Measurements from ENCODE around the gene APOBEC3A.
A peak's percentile ranks its signal among the peaks of the same experiment; 100 is the strongest.
"Not testable (repeated sequence)": the region's sequence is repeated elsewhere in the genome, so short reads cannot be mapped to it uniquely, and the experiment has no call there.

The APOBEC3A gene

GRCh38 chr22:38956551-38956950 is 858 bp upstream of the APOBEC3A start:
- Histone ChIP-seq H3K9me3 (ENCODE audit: control insufficient read depth in 1 of 2, low read length in 2 of 2) (no peaks in the 10 kb centered on the region), H3K27me3 (ENCODE audit: control insufficient read depth in 1 of 2, insufficient read depth in 2 of 2, low read length in 2 of 2) (no peaks in the 10 kb centered on the region), H3K4me3 (ENCODE audit: low read depth in 1 of 2, low read length in 2 of 2) (no peak overlapping the region), H3K36me3 (ENCODE audit: control insufficient read depth in 1 of 2, insufficient read depth in 2 of 2, low read length in 2 of 2) (no peaks in the 10 kb centered on the region), H3K9ac (ENCODE audit: low read depth in 1 of 2, low read length in 2 of 2) (no peak overlapping the region), H3K4me1 (ENCODE audit: control insufficient read depth in 1 of 2, insufficient read depth in 2 of 2, low read length in 2 of 2) (peaks cover 16 to 27% of the 10 kb centered on the region in 2 donors), H3K27ac (ENCODE audit: low read depth, low read length) (no peak overlapping the region)

- Histone ChIP-seq H3K27ac (ENCODE audit: low read depth, low read length) (no peak overlapping the region), H3K4me3 (ENCODE audit: low read depth in 1 of 2, low read length in 2 of 2) (no peak overlapping the region)
These were observed 620 bp downstream of the APOBEC3A start for GRCh38 chr22:38957808-38958650.

GRCh38 chr22:38958651-38958943 is 1.2 kb downstream of the APOBEC3A start:
- peaks cover 12 to 15% of the 10 kb centered on the region in 2 donors for H3K4me1 ChIP-seq (ENCODE audit: control insufficient read depth in 1 of 2, insufficient read depth in 2 of 2, low read length in 2 of 2)
- H3K27me3 ChIP-seq (ENCODE audit: control insufficient read depth in 1 of 2, insufficient read depth in 2 of 2, low read length in 2 of 2); H3K4me3 ChIP-seq (ENCODE audit: low read depth in 1 of 2, low read length in 2 of 2); H3K9ac ChIP-seq (ENCODE audit: low read depth in 1 of 2, low read length in 2 of 2); H3K27ac ChIP-seq (ENCODE audit: low read depth, low read length); H3K9me3 ChIP-seq (ENCODE audit: control insufficient read depth in 1 of 2, low read length in 2 of 2); H3K36me3 ChIP-seq (ENCODE audit: control insufficient read depth in 1 of 2, insufficient read depth in 2 of 2, low read length in 2 of 2): not testable (repeated sequence)

More at GRCh38 chr22:38957808-38958650, 620 bp downstream of the APOBEC3A start:
- Histone ChIP-seq H3K27me3 (ENCODE audit: control insufficient read depth in 1 of 2, insufficient read depth in 2 of 2, low read length in 2 of 2) (no peaks in the 10 kb centered on the region), H3K4me1 (ENCODE audit: control insufficient read depth in 1 of 2, insufficient read depth in 2 of 2, low read length in 2 of 2) (peaks cover 16% of the 10 kb centered on the region in 2 donors), H3K9ac (ENCODE audit: low read depth in 1 of 2, low read length in 2 of 2) (no peak overlapping the region), H3K36me3 (ENCODE audit: control insufficient read depth in 1 of 2, insufficient read depth in 2 of 2, low read length in 2 of 2) (no peaks in the 10 kb centered on the region), H3K9me3 (ENCODE audit: control insufficient read depth in 1 of 2, low read length in 2 of 2) (no peaks in the 10 kb centered on the region)

GRCh38 chr22:38959590-38959989 is 2.2 kb downstream of the APOBEC3A start:
- Histone ChIP-seq H3K36me3 (ENCODE audit: control insufficient read depth in 1 of 2, insufficient read depth in 2 of 2, low read length in 2 of 2) (no peaks in the 10 kb centered on the region), H3K4me3 (ENCODE audit: low read depth in 1 of 2, low read length in 2 of 2) (no peak overlapping the region), H3K4me1 (ENCODE audit: control insufficient read depth in 1 of 2, insufficient read depth in 2 of 2, low read length in 2 of 2) (peaks cover 12 to 17% of the 10 kb centered on the region in 2 donors), H3K27ac (ENCODE audit: low read depth, low read length) (no peak overlapping the region), H3K9ac (ENCODE audit: low read depth in 1 of 2, low read length in 2 of 2) (no peak overlapping the region), H3K9me3 (ENCODE audit: control insufficient read depth in 1 of 2, low read length in 2 of 2) (no peaks in the 10 kb centered on the region), H3K27me3 (ENCODE audit: control insufficient read depth in 1 of 2, insufficient read depth in 2 of 2, low read length in 2 of 2) (no peaks in the 10 kb centered on the region)

GRCh38 chr22:38960673-38961072 is 3.3 kb downstream of the APOBEC3A start:
- H3K4me1 ChIP-seq (ENCODE audit: control insufficient read depth in 1 of 2, insufficient read depth in 2 of 2, low read length in 2 of 2) = peaks cover 18 to 24% of the 10 kb centered on the region in 2 donors
- not testable (repeated sequence) for H3K36me3 ChIP-seq (ENCODE audit: control insufficient read depth in 1 of 2, insufficient read depth in 2 of 2, low read length in 2 of 2); H3K9me3 ChIP-seq (ENCODE audit: control insufficient read depth in 1 of 2, low read length in 2 of 2)

GRCh38 chr22:38963291-38963738 is 5.9 kb downstream of the APOBEC3A start:
- not testable (repeated sequence) for H3K36me3 ChIP-seq (ENCODE audit: control insufficient read depth in 1 of 2, insufficient read depth in 2 of 2, low read length in 2 of 2); H3K9ac ChIP-seq (ENCODE audit: low read depth in 1 of 2, low read length in 2 of 2); H3K4me3 ChIP-seq (ENCODE audit: low read depth in 1 of 2, low read length in 2 of 2); H3K9me3 ChIP-seq (ENCODE audit: control insufficient read depth in 1 of 2, low read length in 2 of 2); H3K27me3 ChIP-seq (ENCODE audit: control insufficient read depth in 1 of 2, insufficient read depth in 2 of 2, low read length in 2 of 2)
- peak overlapping the region; percentile 5 for H3K27ac ChIP-seq (ENCODE audit: low read depth, low read length)
- H3K4me1 ChIP-seq (ENCODE audit: control insufficient read depth in 1 of 2, insufficient read depth in 2 of 2, low read length in 2 of 2) = peaks cover 12 to 14% of the 10 kb centered on the region in 2 donors

More at GRCh38 chr22:38960673-38961072, 3.3 kb downstream of the APOBEC3A start:
- not testable (repeated sequence) for H3K27me3 ChIP-seq (ENCODE audit: control insufficient read depth in 1 of 2, insufficient read depth in 2 of 2, low read length in 2 of 2); H3K4me3 ChIP-seq (ENCODE audit: low read depth in 1 of 2, low read length in 2 of 2); H3K27ac ChIP-seq (ENCODE audit: low read depth, low read length); H3K9ac ChIP-seq (ENCODE audit: low read depth in 1 of 2, low read length in 2 of 2)

- peak overlapping the region in 1 of 2 donors; percentile 32 for H3K9ac ChIP-seq (ENCODE audit: low read depth in 1 of 2, low read length in 2 of 2)
- H3K9me3 ChIP-seq (ENCODE audit: control insufficient read depth in 1 of 2, low read length in 2 of 2) = no peaks in the 10 kb centered on the region
- H3K36me3 ChIP-seq (ENCODE audit: control insufficient read depth in 1 of 2, insufficient read depth in 2 of 2, low read length in 2 of 2) = no peaks in the 10 kb centered on the region
- H3K4me3 ChIP-seq (ENCODE audit: low read depth in 1 of 2, low read length in 2 of 2) = peak overlapping the region in 1 of 2 donors; percentile 48
- peaks cover 12 to 14% of the 10 kb centered on the region in 2 donors for H3K4me1 ChIP-seq (ENCODE audit: control insufficient read depth in 1 of 2, insufficient read depth in 2 of 2, low read length in 2 of 2)
- H3K27ac ChIP-seq (ENCODE audit: low read depth, low read length) = peak overlapping the region; percentile 5
- H3K27me3 ChIP-seq (ENCODE audit: control insufficient read depth in 1 of 2, insufficient read depth in 2 of 2, low read length in 2 of 2) = no peaks in the 10 kb centered on the region
These were observed 6.5 kb downstream of the APOBEC3A start for GRCh38 chr22:38963872-38964271.

- no peaks in the 10 kb centered on the region for H3K36me3 ChIP-seq (ENCODE audit: control insufficient read depth in 1 of 2, insufficient read depth in 2 of 2, low read length in 2 of 2)
- H3K9me3 ChIP-seq (ENCODE audit: control insufficient read depth in 1 of 2, low read length in 2 of 2) = no peaks in the 10 kb centered on the region
- no peak overlapping the region for H3K27ac ChIP-seq (ENCODE audit: low read depth, low read length)
- peak overlapping the region in 1 of 2 donors; percentile 29 for H3K4me3 ChIP-seq (ENCODE audit: low read depth in 1 of 2, low read length in 2 of 2)
- H3K4me1 ChIP-seq (ENCODE audit: control insufficient read depth in 1 of 2, insufficient read depth in 2 of 2, low read length in 2 of 2) = peaks cover 12 to 14% of the 10 kb centered on the region in 2 donors
- no peaks in the 10 kb centered on the region for H3K27me3 ChIP-seq (ENCODE audit: control insufficient read depth in 1 of 2, insufficient read depth in 2 of 2, low read length in 2 of 2)
- peak overlapping the region; percentile 12 to 32 for H3K9ac ChIP-seq (ENCODE audit: low read depth in 1 of 2, low read length in 2 of 2)
These were observed 6.9 kb downstream of the APOBEC3A start for GRCh38 chr22:38964306-38964705.

GRCh38 chr22:38964989-38965388 is 7.6 kb downstream of the APOBEC3A start:
- no peaks in the 10 kb centered on the region for H3K36me3 ChIP-seq (ENCODE audit: control insufficient read depth in 1 of 2, insufficient read depth in 2 of 2, low read length in 2 of 2)
- H3K4me3 ChIP-seq (ENCODE audit: low read depth in 1 of 2, low read length in 2 of 2) = no peak overlapping the region

GRCh38 chr22:38965614-38966379 is 8.4 kb downstream of the APOBEC3A start:
- Histone ChIP-seq H3K27ac (ENCODE audit: low read depth, low read length) (no peak overlapping the region), H3K9ac (ENCODE audit: low read depth in 1 of 2, low read length in 2 of 2) (no peak overlapping the region), H3K9me3 (ENCODE audit: control insufficient read depth in 1 of 2, low read length in 2 of 2) (no peaks in the 10 kb centered on the region), H3K27me3 (ENCODE audit: control insufficient read depth in 1 of 2, insufficient read depth in 2 of 2, low read length in 2 of 2) (no peaks in the 10 kb centered on the region), H3K36me3 (ENCODE audit: control insufficient read depth in 1 of 2, insufficient read depth in 2 of 2, low read length in 2 of 2) (no peaks in the 10 kb centered on the region), H3K4me3 (ENCODE audit: low read depth in 1 of 2, low read length in 2 of 2) (no peak overlapping the region), H3K4me1 (ENCODE audit: control insufficient read depth in 1 of 2, insufficient read depth in 2 of 2, low read length in 2 of 2) (peaks cover 12 to 14% of the 10 kb centered on the region in 2 donors)

More at GRCh38 chr22:38964989-38965388, 7.6 kb downstream of the APOBEC3A start:
- Histone ChIP-seq H3K27ac (ENCODE audit: low read depth, low read length) (no peak overlapping the region), H3K4me1 (ENCODE audit: control insufficient read depth in 1 of 2, insufficient read depth in 2 of 2, low read length in 2 of 2) (peaks cover 12 to 14% of the 10 kb centered on the region in 2 donors), H3K9ac (ENCODE audit: low read depth in 1 of 2, low read length in 2 of 2) (peak overlapping the region; percentile 12 to 25), H3K9me3 (ENCODE audit: control insufficient read depth in 1 of 2, low read length in 2 of 2) (no peaks in the 10 kb centered on the region), H3K27me3 (ENCODE audit: control insufficient read depth in 1 of 2, insufficient read depth in 2 of 2, low read length in 2 of 2) (no peaks in the 10 kb centered on the region)

Data from duodenal mucosa (tissue), 2 donors.